Right atrium auricular region (tissue), 2 donors: ENCODE measurements around the gene ARMC2. TPM values are rescaled to one million over a fixed set of nuclear protein-coding genes. Genes with fewer than 3 reads are reported as not detected.

Experiments used
- DNase-seq: peaks from one replicate; pipeline ENCODE4 v3.0.0-alpha.2; 2019; ENCODE audit warnings: low spot score
- H3K27ac ChIP-seq, 2 donors: fragments of 200-600 bp; sonication (generic); 1 replicate in 1 of 2; 2 replicates in 1 of 2; pipeline ENCODE4 v1.5.1; 2016 to 2019
- H3K27me3 ChIP-seq, 2 donors: fragments of 200-600 bp; sonication (generic); one replicate each; pipeline versions ENCODE4 v1.5.1 to v1.6.0; 2017 to 2019
- H3K36me3 ChIP-seq: fragments of 200-600 bp; sonication (generic); one replicate; pipeline ENCODE4 v1.5.1; 2016
- H3K4me1 ChIP-seq, 2 donors: fragments of 200-600 bp; sonication (generic); one replicate each; pipeline versions ENCODE4 v1.5.1 to v1.6.0; 2017 to 2019
- H3K4me3 ChIP-seq, 2 donors: fragments of 200-600 bp; sonication (generic); 1 replicate in 1 of 2; 2 replicates in 1 of 2; pipeline ENCODE4 v1.5.1; 2017 to 2019; ENCODE audit warnings: mild to moderate bottlenecking in 1 of 2, moderate library complexity in 1 of 2
- H3K9me3 ChIP-seq, 2 donors: fragments of 200-600 bp; sonication (generic); one replicate each; pipeline ENCODE4 v1.5.1; 2019
- CTCF ChIP-seq, 2 donors: fragments of 200-600 bp; sonication (generic); IDR thresholded peaks; one replicate each; pipeline ENCODE4 v1.5.1; 2019; ENCODE audit warnings: antibody characterized with exemption in 2 of 2
- total RNA-seq, 2 donors: library from RNA; depleted of rRNA; stranded (reverse); fragments of >200 nt; gene quantifications; one replicate each; pipeline ENCODE4 v1.1.0, GENCODE V29; 2016

The ARMC2 gene
- 1 to 10 TPM; 5.3 to 5.5 TPM for total RNA-seq

GRCh38 chr6:108848116-108848868, at the start of gene ARMC2:
TSS of gene ARMC2 (plus strand) at chr6:108848422. CDS start at chr6:108854268, 5,846 bp downstream.
- peak within 1 kb of the TSS; percentile 87 to 92 for H3K27ac ChIP-seq
- H3K36me3 ChIP-seq: no peaks in the 10 kb centered on the region
- peak within 1 kb of the TSS; percentile 63 to 76 for H3K4me3 ChIP-seq
- no peaks in the 10 kb centered on the region for H3K27me3 ChIP-seq
- no peak for TF ChIP-seq CTCF (IDR thresholded peaks at IDR 0.05)
- H3K4me1 ChIP-seq: peaks cover 0 to 38% of the 10 kb centered on the region in 2 donors
- H3K9me3 ChIP-seq: no peaks in the 10 kb centered on the region
- peak; percentile 90 for DNase-seq

GRCh38 chr6:108798670-108799353, 49.4 kb upstream of the ARMC2 start:
- H3K27ac ChIP-seq: no peak overlapping the region
- H3K4me1 ChIP-seq: peaks cover 0 to 20% of the 10 kb centered on the region in 2 donors
- H3K27me3 ChIP-seq: no peaks in the 10 kb centered on the region
- no peak for DNase-seq
- no peaks in the 10 kb centered on the region for H3K9me3 ChIP-seq
- no peak for TF ChIP-seq CTCF (IDR thresholded peaks at IDR 0.05)
- no peak overlapping the region for H3K4me3 ChIP-seq
- no peaks in the 10 kb centered on the region for H3K36me3 ChIP-seq

GRCh38 chr6:108799354-108799717, 48.9 kb upstream of the ARMC2 start:
- Histone ChIP-seq H3K4me1 (peaks cover 0 to 20% of the 10 kb centered on the region in 2 donors), H3K27ac (no peak overlapping the region), H3K36me3 (no peaks in the 10 kb centered on the region), H3K4me3 (no peak overlapping the region), H3K9me3 (no peaks in the 10 kb centered on the region), H3K27me3 (no peaks in the 10 kb centered on the region)
- no peak for DNase-seq
- TF ChIP-seq CTCF (IDR thresholded peaks at IDR 0.05): no peak

GRCh38 chr6:108799791-108800190, 48.4 kb upstream of the ARMC2 start:
- H3K9me3 ChIP-seq: no peaks in the 10 kb centered on the region
- no peak overlapping the region for H3K4me3 ChIP-seq
- TF ChIP-seq CTCF (IDR thresholded peaks at IDR 0.05): no peak
- no peaks in the 10 kb centered on the region for H3K36me3 ChIP-seq
- peaks cover 0 to 20% of the 10 kb centered on the region in 2 donors for H3K4me1 ChIP-seq
- no peaks in the 10 kb centered on the region for H3K27me3 ChIP-seq
- H3K27ac ChIP-seq: no peak overlapping the region
- DNase-seq: no peak

- H3K4me3 ChIP-seq: no peak overlapping the region
- no peak for DNase-seq
- no peaks in the 10 kb centered on the region for H3K9me3 ChIP-seq
- no peak for TF ChIP-seq CTCF (IDR thresholded peaks at IDR 0.05)
- H3K27me3 ChIP-seq: no peaks in the 10 kb centered on the region
- no peaks in the 10 kb centered on the region for H3K36me3 ChIP-seq
- H3K27ac ChIP-seq: no peak overlapping the region
- H3K4me1 ChIP-seq: peaks cover 0 to 20% of the 10 kb centered on the region in 2 donors
Measured at GRCh38 chr6:108800427-108800864, 47.8 kb upstream of the ARMC2 start.
